ENCODE results near the gene TARS3.
"Not testable (repeated sequence)": the region's sequence is repeated elsewhere in the genome, so short reads cannot be mapped to it uniquely, and the experiment has no call there.

TARS3 gene

GRCh38 chr15:101698314-101698713, 26.0 kb downstream of the TARS3 start:
- no peak for DNase-seq (ENCODE audit: low spot score)

- DNase-seq (ENCODE audit: low spot score), result no peak
Observed at GRCh38 chr15:101697488-101697887, 26.8 kb downstream of the TARS3 start.

DNA sequence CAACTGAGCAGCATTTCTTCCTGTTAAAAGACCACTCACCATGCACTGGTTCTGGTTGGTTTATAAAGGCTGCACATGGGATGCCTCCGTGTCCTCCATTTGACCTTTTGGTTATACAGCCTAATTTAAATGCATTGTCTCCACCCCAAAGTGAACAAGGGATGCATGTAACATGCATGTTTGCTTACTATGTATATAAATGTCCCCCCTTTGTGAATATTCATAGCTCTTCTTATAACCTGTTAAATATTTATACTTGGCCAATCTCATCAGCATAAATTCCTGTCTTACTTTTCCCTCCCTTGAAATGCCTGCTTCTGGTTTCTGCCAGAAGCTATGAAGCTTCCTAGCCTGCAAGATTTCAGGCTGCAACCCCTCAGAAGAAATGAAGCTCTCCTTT, 27.4 kb downstream of the TARS3 start:
- no peak for DNase-seq (ENCODE audit: low spot score)

- no peak for DNase-seq (ENCODE audit: low spot score)
Observed at GRCh38 chr15:101694261-101694660, 30.0 kb downstream of the TARS3 start.

- DNase-seq (ENCODE audit: low spot score), result no peak
Observed at GRCh38 chr15:101692801-101693598, 31.3 kb downstream of the TARS3 start.

DNA sequence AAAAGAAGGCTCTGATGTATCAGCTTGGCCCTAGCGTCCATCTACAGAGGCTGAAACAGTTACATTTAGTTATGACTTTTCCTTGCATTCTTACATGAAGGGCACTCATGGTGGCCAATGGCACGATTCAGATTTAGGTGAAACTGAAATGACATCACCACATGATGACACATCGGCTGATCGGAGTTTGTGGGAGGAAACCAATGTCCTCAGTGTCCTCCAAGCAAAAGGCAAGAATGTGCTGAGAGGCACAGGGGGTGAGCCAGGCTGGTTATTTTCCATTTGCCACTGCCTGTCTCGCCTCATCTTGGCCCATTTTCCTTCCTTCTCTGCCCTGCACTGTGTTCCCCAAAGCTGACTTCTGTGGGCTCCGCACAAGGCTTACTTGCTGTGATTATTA, 34.4 kb downstream of the TARS3 start:
- DNase-seq (ENCODE audit: low spot score), result no peak

DNA sequence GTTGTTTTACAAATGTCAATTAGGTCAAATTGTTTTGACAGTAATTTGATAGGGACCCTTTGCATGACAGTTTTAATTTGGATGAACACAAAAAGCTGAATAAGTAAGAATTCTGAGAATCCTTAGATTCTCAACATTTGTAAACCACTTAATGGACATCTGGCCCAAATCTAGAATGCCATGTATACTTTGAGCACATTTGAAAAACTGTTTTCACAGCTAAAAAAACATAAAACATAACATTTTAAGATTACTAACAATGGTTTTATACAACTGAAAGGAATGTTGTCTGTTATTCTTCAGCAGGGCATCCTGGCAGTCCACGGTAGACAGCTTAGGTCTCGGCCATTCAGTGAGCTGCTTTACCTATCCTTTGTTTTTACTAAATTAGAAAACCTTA, 37.6 kb downstream of the TARS3 start:
- no peak for DNase-seq (ENCODE audit: low spot score)

DNA sequence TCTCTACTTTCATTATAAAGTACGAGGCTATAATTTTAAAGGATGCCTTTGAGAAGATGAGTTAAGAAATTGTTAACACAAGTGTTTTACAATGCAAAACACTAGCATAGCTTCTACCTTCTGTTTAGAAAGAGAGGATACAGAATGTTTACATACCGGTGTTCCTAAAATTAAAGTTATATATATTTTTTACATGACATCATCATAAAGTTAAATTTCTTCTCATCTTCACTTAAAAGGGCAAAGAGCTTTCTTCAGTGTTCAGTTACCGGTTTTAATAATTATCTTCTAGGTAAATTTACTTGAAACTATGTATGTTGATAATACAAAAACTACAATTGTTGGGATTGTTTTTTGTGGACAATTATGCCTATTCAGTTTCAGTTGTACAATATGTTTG, 39.4 kb downstream of the TARS3 start:
- DNase-seq (ENCODE audit: low spot score), result no peak

GRCh38 chr15:101684384-101684783, 39.9 kb downstream of the TARS3 start:
- no peak for DNase-seq (ENCODE audit: low spot score)

DNA sequence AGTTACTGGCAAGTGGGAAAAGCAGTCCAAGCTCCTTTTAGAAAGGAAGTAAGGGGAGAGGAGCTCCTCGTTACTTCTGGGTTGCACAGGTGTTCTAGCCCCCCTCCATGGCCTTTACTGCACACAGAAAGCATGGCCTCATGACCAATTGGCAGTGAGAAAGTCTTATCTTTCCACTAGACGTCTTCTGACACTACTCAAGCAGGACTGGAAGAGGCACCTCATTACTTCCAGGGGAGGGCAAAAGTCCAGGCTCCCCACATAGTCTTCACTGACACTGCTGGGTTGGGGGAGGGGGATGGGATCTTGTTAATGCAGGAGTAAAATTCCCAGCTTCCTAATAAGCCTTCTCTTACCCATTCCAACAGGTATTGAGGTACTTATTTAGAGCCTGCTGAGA, 44.5 kb downstream of the TARS3 start:
- DNase-seq (ENCODE audit: low spot score), result no peak

DNA sequence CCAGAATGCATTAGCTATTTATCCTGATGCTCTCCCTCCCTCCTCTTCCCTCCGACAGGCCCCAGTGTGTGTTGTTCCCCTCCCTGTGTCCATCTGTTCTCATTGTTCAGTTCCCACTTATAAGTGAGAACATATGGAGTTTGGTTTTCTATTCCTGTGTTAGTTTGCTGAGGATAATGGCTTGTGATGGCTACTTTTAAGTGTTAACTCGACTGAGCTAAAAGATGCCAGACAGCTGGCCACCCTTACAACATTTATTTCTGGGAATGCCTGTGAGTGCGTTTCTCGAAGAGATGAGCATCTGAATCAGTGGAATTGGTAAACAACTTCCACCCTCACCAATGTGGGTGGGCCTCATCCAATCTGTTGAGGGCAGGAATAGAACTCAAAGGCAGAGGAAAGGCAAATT, 47.3 kb downstream of the TARS3 start:
- DNase-seq (ENCODE audit: low spot score), result no peak

DNA sequence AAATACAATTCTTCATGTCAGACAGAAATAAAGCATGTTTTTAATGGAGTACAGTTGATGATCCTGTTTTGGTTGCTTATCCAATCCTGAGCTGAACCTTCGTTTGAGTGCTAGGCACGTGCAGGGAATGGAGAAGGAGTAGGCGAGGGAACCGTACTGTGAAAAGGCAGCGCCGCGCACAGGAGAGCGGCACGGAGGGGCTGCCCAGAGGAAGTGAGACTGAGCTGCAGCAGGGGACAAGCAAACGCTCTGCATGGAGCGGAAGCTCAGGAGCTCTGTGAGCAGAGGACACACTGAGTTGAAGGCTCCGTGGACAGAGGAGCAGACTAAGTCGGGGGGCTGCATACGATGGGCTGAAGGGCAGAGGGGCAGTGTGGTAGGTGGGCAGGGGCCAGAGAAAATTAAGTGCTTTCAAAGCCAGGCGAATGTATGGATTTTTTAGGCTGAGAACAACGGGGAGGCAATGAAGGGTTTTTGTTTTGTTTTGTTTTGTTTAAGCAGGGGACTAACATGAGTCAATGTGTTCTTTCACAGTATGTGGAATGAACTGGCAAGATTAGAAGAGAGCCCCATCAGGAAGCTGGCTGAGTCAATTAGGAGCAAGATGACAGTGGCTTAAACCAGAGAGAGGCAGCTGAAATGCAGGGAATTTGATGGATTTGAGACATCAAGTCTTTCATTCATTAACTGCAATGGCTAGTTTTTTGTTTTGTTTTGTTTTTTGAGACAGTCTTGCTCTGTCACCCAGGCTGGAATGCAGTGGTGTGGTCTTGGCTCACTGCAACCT, 48.3 kb downstream of the TARS3 start:
- DNase-seq (ENCODE audit: low spot score), result peak; percentile 57

GRCh38 chr15:101675015-101675414, 49.3 kb downstream of the TARS3 start:
- DNase-seq (ENCODE audit: low spot score), result peak; percentile 72

DNA sequence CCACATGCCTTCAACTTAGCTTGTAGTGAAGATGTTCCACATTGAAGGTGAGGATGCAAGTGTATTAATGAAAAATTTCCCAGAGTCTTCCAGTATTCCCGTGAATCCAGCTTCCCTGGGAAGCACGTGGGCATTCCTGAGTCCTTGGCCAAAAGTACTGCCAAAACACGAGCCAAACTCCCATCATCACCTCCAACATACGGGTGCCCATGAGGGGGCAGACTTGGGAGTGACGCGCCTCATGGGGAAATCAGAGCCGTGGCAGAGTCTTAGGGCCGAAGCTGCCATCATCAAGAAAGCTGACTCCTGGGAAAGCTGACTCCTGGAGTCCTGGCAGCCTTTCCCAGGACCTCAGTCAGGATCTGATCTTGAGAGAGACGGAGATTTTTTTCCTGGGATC, 52.0 kb downstream of the TARS3 start:
- DNase-seq (ENCODE audit: low spot score), result no peak

DNA sequence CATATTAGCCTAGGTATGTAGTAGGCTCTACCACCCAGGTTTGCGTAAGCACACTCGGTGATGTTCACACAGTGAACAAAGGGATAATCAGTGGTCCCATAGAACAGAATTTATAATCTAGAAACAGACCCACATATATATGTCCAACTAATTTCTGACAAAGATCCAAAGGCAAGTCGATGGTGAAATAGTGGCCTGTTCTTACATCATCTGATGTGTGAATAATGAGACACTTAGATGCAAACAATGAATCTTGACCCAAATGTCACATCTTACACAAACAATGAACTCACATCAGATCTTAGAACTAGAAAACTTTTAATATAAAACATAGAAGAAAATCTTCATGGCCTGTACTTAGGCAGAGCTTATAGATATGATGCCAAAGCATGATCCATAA, 54.5 kb downstream of the TARS3 start:
- no peak for DNase-seq (ENCODE audit: low spot score)

- DNase-seq (ENCODE audit: low spot score), result no peak
Observed at GRCh38 chr15:101667881-101668280, 56.4 kb downstream of the TARS3 start.

DNA sequence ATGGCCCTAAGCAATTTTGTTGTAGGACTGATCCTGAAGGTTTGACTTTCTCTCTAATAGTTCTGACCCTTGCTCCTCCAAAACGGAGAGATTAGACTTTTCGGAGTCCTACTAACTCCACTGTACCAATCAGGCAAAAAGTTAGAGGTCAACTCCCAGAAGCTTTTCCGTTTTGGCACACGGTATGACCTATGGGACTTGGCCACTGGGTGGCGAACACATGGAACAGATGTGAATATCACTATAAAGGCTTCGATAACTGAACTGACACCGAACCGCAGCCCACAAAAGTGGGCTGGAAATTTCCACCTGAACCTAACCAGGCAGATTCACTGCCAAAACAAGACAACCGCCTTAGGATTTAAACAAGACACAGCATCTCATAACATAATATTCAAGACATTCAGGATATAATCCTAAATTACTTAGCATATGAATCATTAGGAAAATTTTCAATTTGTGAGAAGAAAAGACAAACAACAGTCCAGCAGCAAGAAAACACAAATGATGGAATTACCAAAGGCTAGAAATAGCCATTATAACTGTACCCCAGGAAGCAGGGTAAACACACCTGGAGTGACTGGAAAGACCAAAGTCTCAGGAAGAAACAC, 59.9 kb downstream of the TARS3 start:
- no peak for DNase-seq (ENCODE audit: low spot score)

DNA sequence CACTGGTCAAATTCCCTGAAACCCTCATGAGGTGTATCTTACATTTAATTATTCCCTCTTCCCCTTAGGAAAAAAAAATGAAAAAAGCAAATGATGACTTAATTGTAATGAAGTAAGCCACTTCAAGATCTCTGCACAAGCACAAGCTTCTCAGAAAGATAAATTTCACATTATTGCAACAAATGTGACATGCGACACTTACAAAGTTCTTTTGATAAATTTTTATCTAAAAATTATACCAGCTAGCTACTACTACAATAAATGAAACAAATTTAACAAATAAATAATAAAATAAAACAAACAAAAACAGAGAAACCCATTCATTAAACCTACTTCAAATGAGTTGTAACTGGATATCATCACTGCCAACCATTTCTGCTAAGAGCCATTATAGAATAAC, 62.1 kb downstream of the TARS3 start:
- DNase-seq (ENCODE audit: low spot score), result no peak

DNA sequence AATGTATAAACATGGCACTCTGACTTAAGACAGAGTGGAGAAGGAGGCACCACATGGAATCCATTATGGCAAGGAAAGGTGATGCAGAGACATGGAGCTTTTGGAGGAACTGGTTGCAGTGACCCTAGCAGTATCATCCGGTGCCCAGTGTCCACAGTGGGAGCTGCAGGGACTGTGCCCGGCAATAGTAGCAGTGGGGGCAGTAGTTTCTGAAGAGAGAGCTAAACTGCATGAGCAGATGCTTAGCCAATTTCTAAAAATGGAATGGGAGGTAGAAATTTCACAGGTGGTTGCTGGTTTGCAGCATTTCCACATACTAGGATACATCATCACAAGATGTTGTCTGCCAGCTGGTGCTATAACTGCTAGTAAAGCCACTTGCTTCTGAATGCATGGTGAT, 64.3 kb downstream of the TARS3 start:
- no peak for DNase-seq (ENCODE audit: low spot score)

GRCh38 chr15:101657968-101658784, 66.1 kb downstream of the TARS3 start:
- no peak for DNase-seq (ENCODE audit: low spot score)

DNA sequence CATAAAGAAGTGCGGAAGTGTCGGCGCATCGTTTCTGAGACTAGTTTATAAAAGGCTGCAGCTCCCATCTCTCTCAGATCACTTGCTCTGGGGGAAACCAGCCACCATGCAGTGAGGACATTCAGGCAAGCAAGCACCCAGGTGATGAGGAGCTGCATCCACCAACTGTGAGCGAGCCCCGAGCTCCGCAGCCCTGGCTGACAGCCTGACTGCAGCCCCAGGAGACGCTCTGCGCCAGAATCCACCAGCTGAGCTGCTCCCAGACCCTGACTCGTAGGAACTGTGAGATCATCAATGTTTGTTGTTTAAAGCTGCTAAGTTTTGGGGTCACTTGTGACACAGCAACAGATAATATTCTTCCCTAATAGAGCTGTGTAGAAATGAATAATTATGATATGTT, 67.1 kb downstream of the TARS3 start:
- DNase-seq (ENCODE audit: low spot score), result no peak

DNA sequence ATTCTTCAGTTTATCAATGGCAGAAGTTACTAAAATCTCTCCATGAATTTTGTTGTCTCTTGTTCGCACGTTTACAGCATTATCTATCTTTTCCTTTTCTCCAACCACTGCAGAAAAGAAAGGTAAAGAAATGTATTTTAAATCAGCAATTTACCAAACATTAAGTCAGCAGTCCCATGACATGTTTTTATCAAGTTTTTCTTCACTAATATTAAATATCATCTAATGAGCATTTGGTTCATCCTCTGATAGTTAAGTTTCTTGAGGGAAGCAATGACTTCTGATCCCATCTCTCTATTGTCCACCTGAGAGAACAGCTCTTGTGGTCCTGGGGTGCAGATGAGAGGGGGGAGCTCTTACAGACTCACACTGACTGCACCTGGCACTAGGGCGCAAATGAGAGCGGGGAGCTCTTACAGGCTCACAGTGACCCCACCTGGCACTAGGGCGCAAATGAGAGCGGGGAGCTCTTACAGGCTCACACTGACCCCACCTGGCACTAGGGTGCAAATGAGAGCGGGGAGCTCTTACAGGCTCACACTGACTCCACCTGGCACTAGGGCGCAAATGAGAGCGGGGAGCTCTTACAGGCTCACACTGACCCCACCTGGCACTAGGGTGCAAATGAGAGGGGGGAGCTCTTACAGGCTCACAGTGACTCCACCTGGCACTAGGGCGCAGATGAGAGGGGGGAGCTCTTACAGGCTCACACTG, 69.5 kb downstream of the TARS3 start:
- DNase-seq (ENCODE audit: low spot score), result not testable (repeated sequence)

Measured in kidney capillary endothelial cell (primary cell).